Duodenal mucosa (tissue), 2 donors: ENCODE results near the gene CAPSL.
A peak's percentile ranks its signal among the peaks of the same experiment; 100 is the strongest.

Source experiments
- H3K27ac ChIP-seq: one replicate; pipeline ENCODE4 v1.7.0; 2013; ENCODE audit warnings: low read depth, low read length
- H3K27me3 ChIP-seq, 2 donors: one replicate each; pipeline ENCODE4 v1.7.0; 2013; ENCODE audit warnings: low read length in 2 of 2, control low read depth in 1 of 2; ENCODE audit not compliant: insufficient read depth in 2 of 2, control insufficient read depth in 1 of 2
- H3K36me3 ChIP-seq, 2 donors: one replicate each; pipeline ENCODE4 v1.7.0; 2013; ENCODE audit warnings: low read length in 2 of 2, control low read depth in 1 of 2; ENCODE audit not compliant: insufficient read depth in 2 of 2, control insufficient read depth in 1 of 2
- H3K4me1 ChIP-seq, 2 donors: one replicate each; pipeline ENCODE4 v1.7.0; 2013; ENCODE audit warnings: low read length in 2 of 2, control low read depth in 1 of 2; ENCODE audit not compliant: insufficient read depth in 2 of 2, control insufficient read depth in 1 of 2
- H3K4me3 ChIP-seq, 2 donors: one replicate each; pipeline ENCODE4 v1.7.0; 2013; ENCODE audit warnings: low read length in 2 of 2, low read depth in 1 of 2
- H3K9ac ChIP-seq, 2 donors: one replicate each; pipeline ENCODE4 v1.7.0; 2013; ENCODE audit warnings: low read length in 2 of 2, low read depth in 1 of 2
- H3K9me3 ChIP-seq, 2 donors: one replicate each; pipeline ENCODE4 v1.7.0; 2013; ENCODE audit warnings: low read length in 2 of 2, control low read depth in 1 of 2; ENCODE audit not compliant: control insufficient read depth in 1 of 2

Gene CAPSL

GRCh38 chr5:35877655-35878054 is 60.8 kb downstream of the CAPSL start:
- no peak overlapping the region for H3K4me3 ChIP-seq
- H3K4me1 ChIP-seq = peaks cover 0 to 8% of the 10 kb centered on the region in 2 donors
- H3K9me3 ChIP-seq = no peaks in the 10 kb centered on the region
- H3K27me3 ChIP-seq = no peaks in the 10 kb centered on the region
- no peak overlapping the region for H3K9ac ChIP-seq
- no peak overlapping the region for H3K27ac ChIP-seq
- no peaks in the 10 kb centered on the region for H3K36me3 ChIP-seq

GRCh38 chr5:35876922-35877321 is 61.5 kb downstream of the CAPSL start:
- no peaks in the 10 kb centered on the region for H3K36me3 ChIP-seq
- H3K4me3 ChIP-seq = peak overlapping the region in 1 of 2 donors; percentile 9
- no peaks in the 10 kb centered on the region for H3K27me3 ChIP-seq
- H3K4me1 ChIP-seq = peaks cover 0 to 8% of the 10 kb centered on the region in 2 donors
- H3K9me3 ChIP-seq = no peaks in the 10 kb centered on the region
- H3K9ac ChIP-seq = no peak overlapping the region
- no peak overlapping the region for H3K27ac ChIP-seq

- no peaks in the 10 kb centered on the region for H3K27me3 ChIP-seq
- no peak overlapping the region for H3K4me3 ChIP-seq
- H3K36me3 ChIP-seq = no peaks in the 10 kb centered on the region
- no peak overlapping the region for H3K27ac ChIP-seq
- no peak overlapping the region for H3K9ac ChIP-seq
- H3K9me3 ChIP-seq = no peaks in the 10 kb centered on the region
- peaks cover 0 to 8% of the 10 kb centered on the region in 2 donors for H3K4me1 ChIP-seq
Observed at GRCh38 chr5:35876454-35876853, 62.0 kb downstream of the CAPSL start.

- H3K4me1 ChIP-seq = no peaks in the 10 kb centered on the region
- no peak overlapping the region for H3K4me3 ChIP-seq
- H3K36me3 ChIP-seq = peaks cover 0 to 4% of the 10 kb centered on the region in 2 donors
- H3K9ac ChIP-seq = no peak overlapping the region
- no peaks in the 10 kb centered on the region for H3K27me3 ChIP-seq
- H3K9me3 ChIP-seq = no peaks in the 10 kb centered on the region
- H3K27ac ChIP-seq = no peak overlapping the region
Observed at GRCh38 chr5:35870605-35871004, 67.8 kb downstream of the CAPSL start.

GRCh38 chr5:35869685-35870277 is 68.6 kb downstream of the CAPSL start:
- Histone ChIP-seq H3K36me3 (peaks cover 0 to 4% of the 10 kb centered on the region in 2 donors), H3K27ac (no peak overlapping the region), H3K27me3 (no peaks in the 10 kb centered on the region), H3K4me3 (no peak overlapping the region), H3K9ac (no peak overlapping the region), H3K9me3 (no peaks in the 10 kb centered on the region), H3K4me1 (no peaks in the 10 kb centered on the region)

GRCh38 chr5:35867998-35868397 is 70.4 kb downstream of the CAPSL start:
- Histone ChIP-seq H3K4me3 (no peak overlapping the region), H3K27me3 (no peaks in the 10 kb centered on the region), H3K27ac (no peak overlapping the region), H3K9me3 (no peaks in the 10 kb centered on the region), H3K36me3 (peaks cover 0 to 4% of the 10 kb centered on the region in 2 donors), H3K4me1 (no peaks in the 10 kb centered on the region), H3K9ac (no peak overlapping the region)

- no peaks in the 10 kb centered on the region for H3K4me1 ChIP-seq
- no peaks in the 10 kb centered on the region for H3K9me3 ChIP-seq
- no peak overlapping the region for H3K27ac ChIP-seq
- H3K9ac ChIP-seq = no peak overlapping the region
- H3K36me3 ChIP-seq = no peaks in the 10 kb centered on the region
- no peak overlapping the region for H3K4me3 ChIP-seq
- no peaks in the 10 kb centered on the region for H3K27me3 ChIP-seq
Observed at GRCh38 chr5:35863159-35863558, 75.3 kb downstream of the CAPSL start.

- no peak overlapping the region for H3K27ac ChIP-seq
Observed at GRCh38 chr5:35862126-35862525, 76.3 kb downstream of the CAPSL start.

GRCh38 chr5:35861718-35862117 is 76.7 kb downstream of the CAPSL start:
- H3K4me3 ChIP-seq = no peak overlapping the region
- no peaks in the 10 kb centered on the region for H3K36me3 ChIP-seq
- H3K27ac ChIP-seq = no peak overlapping the region
- H3K4me1 ChIP-seq = no peaks in the 10 kb centered on the region
- no peaks in the 10 kb centered on the region for H3K9me3 ChIP-seq
- no peaks in the 10 kb centered on the region for H3K27me3 ChIP-seq
- no peak overlapping the region for H3K9ac ChIP-seq

More at GRCh38 chr5:35862126-35862525, 76.3 kb downstream of the CAPSL start:
- Histone ChIP-seq H3K9me3 (no peaks in the 10 kb centered on the region), H3K4me1 (no peaks in the 10 kb centered on the region), H3K4me3 (peak overlapping the region in 1 of 2 donors; percentile 17), H3K27me3 (no peaks in the 10 kb centered on the region), H3K9ac (no peak overlapping the region), H3K36me3 (no peaks in the 10 kb centered on the region)

GRCh38 chr5:35860686-35861085 is 77.7 kb downstream of the CAPSL start:
- Histone ChIP-seq H3K27ac (no peak overlapping the region), H3K9ac (peak overlapping the region in 1 of 2 donors; percentile 10), H3K4me3 (no peak overlapping the region), H3K4me1 (no peaks in the 10 kb centered on the region), H3K36me3 (no peaks in the 10 kb centered on the region), H3K27me3 (no peaks in the 10 kb centered on the region), H3K9me3 (no peaks in the 10 kb centered on the region)
